HEK293 (cell line): ENCODE measurements around the gene PHLDA1.

ENCODE experiments used
- CTCF ChIA-PET: fragments of 350-600 bp; formaldehyde crosslinking; extraction: SDS; loops from one replicate; lab custom pipeline; 2021; ENCODE audit warnings: antibody characterized with exemption; lab: Yijun Ruan, JAX
- POLR2A ChIA-PET: fragments of 300-600 bp; formaldehyde crosslinking; extraction: SDS; loops from one replicate; lab custom pipeline; 2020; ENCODE audit warnings: antibody characterized with exemption, inconsistent platforms; lab: Yijun Ruan, JAX
- H3K27ac ChIP-seq: fragments of 200-500 bp; sonication (Bioruptor generic); 2 replicates; pipeline ENCODE4 v1.5.1; 2014; ENCODE audit warnings: low read depth, low read length, control low read depth, inconsistent platforms; ENCODE audit errors: extremely low read depth
- H3K36me3 ChIP-seq, 2 experiments: fragments of 200-500 bp in 1 of 2; sonication (Bioruptor generic) in 1 of 2; 1 replicate in 1 of 2; 2 replicates in 1 of 2; pipeline ENCODE4 v1.5.1; 2014 to 2017; ENCODE audit warnings: inconsistent platforms in 2 of 2, low read length in 2 of 2; ENCODE audit not compliant: control insufficient read depth in 2 of 2, insufficient read depth in 1 of 2
- H3K4me1 ChIP-seq: fragments of 200-500 bp; sonication (Bioruptor generic); 2 replicates; pipeline ENCODE4 v1.5.1; 2014; ENCODE audit warnings: mild to moderate bottlenecking, low read length, inconsistent platforms; ENCODE audit not compliant: control insufficient read depth, insufficient read depth
- H3K4me3 ChIP-seq: 2 replicates; pipeline ENCODE4 v1.5.1; 2011; ENCODE audit warnings: low read depth, mild to moderate bottlenecking, control low read depth, low read length, moderate library complexity
- H3K9me3 ChIP-seq: fragments of 200-500 bp; sonication (Bioruptor generic); 2 replicates; pipeline ENCODE4 v1.5.1; 2014; ENCODE audit warnings: low read depth, low read length, inconsistent platforms; ENCODE audit not compliant: control insufficient read depth, insufficient read depth
- EGR2 ChIP-seq: fragments of 450-650 bp; formaldehyde crosslinking; IDR thresholded peaks from 2 replicates; pipeline ENCODE4 v1.5.1; 2016; ENCODE audit warnings: low read depth, missing biosample characterization, missing genetic modification characterization
- HIC1 ChIP-seq: fragments of 450-650 bp; formaldehyde crosslinking; IDR thresholded peaks from 2 replicates; pipeline ENCODE4 v1.5.1; 2016; ENCODE audit warnings: missing biosample characterization, missing genetic modification characterization
- INSM2 ChIP-seq: fragments of 450-650 bp; formaldehyde crosslinking; IDR thresholded peaks from 2 replicates; pipeline ENCODE4 v1.5.1; 2016; ENCODE audit warnings: missing biosample characterization, missing genetic modification characterization
- MEIS1 ChIP-seq: sonication (generic); formaldehyde crosslinking; IDR thresholded peaks from 2 replicates; pipeline ENCODE4 v1.8.1; 2022; ENCODE audit warnings: missing genetic modification reagents, mild to moderate bottlenecking, borderline replicate concordance
- SP3 ChIP-seq: fragments of 450-650 bp; formaldehyde crosslinking; IDR thresholded peaks from 2 replicates; pipeline ENCODE4 v1.5.1; 2016; ENCODE audit warnings: missing biosample characterization, missing genetic modification characterization
- YY2 ChIP-seq: fragments of 450-650 bp; formaldehyde crosslinking; IDR thresholded peaks from 2 replicates; pipeline ENCODE4 v1.5.1; 2016; ENCODE audit warnings: missing biosample characterization, missing genetic modification characterization
- ZBTB11 ChIP-seq: fragments of 450-650 bp; formaldehyde crosslinking; conservative IDR thresholded peaks from 2 replicates; pipeline ENCODE4 v1.5.1; 2016; ENCODE audit warnings: low read depth, missing biosample characterization, missing genetic modification characterization
- ZBTB44 ChIP-seq: fragments of 450-650 bp; IDR thresholded peaks from 2 replicates; pipeline ENCODE4 v1.5.1; 2018; ENCODE audit warnings: missing biosample characterization, mild to moderate bottlenecking, missing genetic modification characterization
- ZBTB7A ChIP-seq: fragments of 450-650 bp; formaldehyde crosslinking; IDR thresholded peaks from 2 replicates; pipeline ENCODE4 v1.5.1; 2016; ENCODE audit warnings: low read depth, missing biosample characterization, missing genetic modification characterization
- ZEB2 ChIP-seq: fragments of 450-650 bp; formaldehyde crosslinking; IDR thresholded peaks from 2 replicates; pipeline ENCODE4 v1.5.1; 2016; ENCODE audit warnings: missing biosample characterization, missing genetic modification characterization
- ZNF10 ChIP-seq: fragments of 450-650 bp; formaldehyde crosslinking; IDR thresholded peaks from 2 replicates; pipeline ENCODE4 v1.5.1; 2017; ENCODE audit warnings: missing biosample characterization, missing genetic modification characterization
- ZNF175 ChIP-seq: fragments of 450-650 bp; formaldehyde crosslinking; IDR thresholded peaks from 2 replicates; pipeline ENCODE4 v1.5.1; 2016; ENCODE audit warnings: missing biosample characterization, missing genetic modification characterization
- ZNF202 ChIP-seq: fragments of 450-650 bp; formaldehyde crosslinking; IDR thresholded peaks from 2 replicates; pipeline ENCODE4 v1.5.1; 2016; ENCODE audit warnings: missing biosample characterization, missing genetic modification characterization, borderline replicate concordance
- ZNF221 ChIP-seq: fragments of 450-650 bp; formaldehyde crosslinking; IDR thresholded peaks from 2 replicates; pipeline ENCODE4 v1.5.1; 2017; ENCODE audit warnings: missing biosample characterization, missing genetic modification characterization, borderline replicate concordance
- ZNF24 ChIP-seq: fragments of 450-650 bp; formaldehyde crosslinking; IDR thresholded peaks from 2 replicates; pipeline ENCODE4 v1.5.1; 2016; ENCODE audit warnings: missing biosample characterization, missing genetic modification characterization
- ZNF621 ChIP-seq: fragments of 450-650 bp; formaldehyde crosslinking; IDR thresholded peaks from 2 replicates; pipeline ENCODE4 v1.5.1; 2017; ENCODE audit warnings: missing biosample characterization, missing genetic modification characterization
- ZNF645 ChIP-seq: fragments of 450-650 bp; formaldehyde crosslinking; IDR thresholded peaks from 2 replicates; pipeline ENCODE4; 2016; ENCODE audit warnings: missing biosample characterization, missing genetic modification characterization
- ZNF654 ChIP-seq: fragments of 450-650 bp; formaldehyde crosslinking; IDR thresholded peaks from 2 replicates; pipeline ENCODE4 v1.5.1; 2016; ENCODE audit warnings: low read depth, missing biosample characterization, missing genetic modification characterization
- ZNF692 ChIP-seq: fragments of 450-650 bp; formaldehyde crosslinking; IDR thresholded peaks from 2 replicates; pipeline ENCODE4 v1.5.1; 2016; ENCODE audit warnings: missing biosample characterization, missing genetic modification characterization
- ZNF777 ChIP-seq: fragments of 450-650 bp; formaldehyde crosslinking; IDR thresholded peaks from 2 replicates; pipeline ENCODE4 v1.5.1; 2017; ENCODE audit warnings: missing biosample characterization, missing genetic modification characterization, borderline replicate concordance
- ZNF785 ChIP-seq: fragments of 450-650 bp; formaldehyde crosslinking; IDR thresholded peaks from 2 replicates; pipeline ENCODE4 v1.5.1; 2016; ENCODE audit warnings: missing biosample characterization, missing genetic modification characterization
- ZSCAN23 ChIP-seq: fragments of 450-650 bp; formaldehyde crosslinking; IDR thresholded peaks from 2 replicates; pipeline ENCODE4 v1.5.1; 2016; ENCODE audit warnings: missing biosample characterization, missing genetic modification characterization
- ZXDB ChIP-seq: fragments of 450-650 bp; formaldehyde crosslinking; IDR thresholded peaks from 2 replicates; pipeline ENCODE4 v1.5.1; 2016; ENCODE audit warnings: missing biosample characterization, missing genetic modification characterization

The PHLDA1 gene

GRCh38 chr12:75977952-75978671 is 53.5 kb downstream of the PHLDA1 start (continued):
- TF ChIP-seq HIC1 (tag by site-specific recombination) (0 out of 2 replicates have a peak, but pooled peaks have one; percentile 66), ZNF175 (tag by site-specific recombination) (no peak), SP3 (0 out of 2 replicates have a peak, but pooled peaks have one; percentile 27), ZBTB44 (tag by site-specific recombination) (peak; percentile 56), ZNF10 (tag by site-specific recombination) (0 out of 2 replicates have a peak, but pooled peaks have one; percentile 48), ZBTB11 (tag by site-specific recombination) (no peak), ZNF24 (peak; percentile 56; the same call in 1 of the 2 replicates), ZNF621 (no peak), MEIS1 (peak; percentile 73; the same call in 1 of the 2 replicates), EGR2 (tag by site-specific recombination) (peak; percentile 37; the same call in 1 of the 2 replicates), ZEB2 (tag by site-specific recombination) (peak; percentile 77), INSM2 (0 out of 2 replicates have a peak, but pooled peaks have one; percentile 18), ZSCAN23 (tag by site-specific recombination) (no peak), ZXDB (tag by site-specific recombination) (0 out of 2 replicates have a peak, but pooled peaks have one; percentile 27)
- TF ChIP-seq, all 188 proteins: peak for 37

GRCh38 chr12:75977590-75977951 is 54.0 kb downstream of the PHLDA1 start:
- POLR2A ChIA-PET = interaction anchor here (0.6 kb wide), 1 partner anchor 35 kb away, joined by 3 read pairs; no protein-coding TSS in a partner anchor
- no peaks in the 10 kb centered on the region for H3K36me3 ChIP-seq
- peaks cover 9% of the 10 kb centered on the region for H3K4me1 ChIP-seq
- H3K27ac ChIP-seq = peak overlapping the region; percentile 25; the same call in 1 of the 2 replicates
- CTCF ChIA-PET = interaction anchor here (0.7 to 0.9 kb wide), 2 partner anchors 193 to 493 kb away, joined by 3 read pairs; no protein-coding TSS in a partner anchor
- no peak overlapping the region for H3K4me3 ChIP-seq
- no peaks in the 10 kb centered on the region for H3K9me3 ChIP-seq
- TF ChIP-seq ZNF221 (no peak), ZBTB7A (tag by site-specific recombination) (no peak), YY2 (tag by site-specific recombination) (no peak), ZNF654 (tag by site-specific recombination) (no peak), ZNF777 (tag by site-specific recombination) (no peak), ZNF645 (tag by site-specific recombination) (no peak), ZNF692 (tag by site-specific recombination) (no peak), ZNF785 (tag by site-specific recombination) (no peak), ZNF202 (tag by site-specific recombination) (no peak)
